Vagina (tissue), 2 donors: ENCODE data around the gene FKTN.

Experiments used
- CTCF ChIP-seq, 3 experiments: fragments of 450-650 bp in 2 of 3; fragments of 200-600 bp in 1 of 3; sonication (generic) in 1 of 3; IDR thresholded peaks; one replicate each; pipeline ENCODE4 v1.5.1; 2017 to 2019; ENCODE audit warnings: antibody characterized with exemption in 3 of 3, mild to moderate bottlenecking in 2 of 3, moderate library complexity in 2 of 3
- POLR2AphosphoS5 ChIP-seq, 2 donors: sonication (generic); formaldehyde crosslinking; IDR thresholded peaks; one replicate each; pipeline ENCODE4 v1.9.0; 2017; ENCODE audit warnings: antibody characterized with exemption in 2 of 2, mild to moderate bottlenecking in 2 of 2, low read depth in 1 of 2; ENCODE audit not compliant: insufficient read depth in 1 of 2

GRCh38 chr9:105643795-105644194 lies 85.9 kb downstream of the FKTN start:
- TF ChIP-seq CTCF (IDR thresholded peaks at IDR 0.05) (no peak), POLR2AphosphoS5 (IDR thresholded peaks at IDR 0.05; ENCODE audit: insufficient read depth in 1 of 2, low read depth in 1 of 2) (no peak)
